HepG2 (cell line): ENCODE measurements around the gene PLIN4. TPM values are rescaled to one million over a fixed set of nuclear protein-coding genes. Genes with fewer than 3 reads are reported as not detected.

Experiments
- ATAC-seq: fragments of 200-7000 bp; cut with Tn5 transposase; 3 replicates; pipeline ENCODE4 v1.9.1; 2020; ENCODE audit warnings: mild to moderate bottlenecking, moderate library complexity
- BruUV-seq: library from RNA; stranded (reverse); fragments of 400-500 nt; replicated peaks from 2 replicates; lab custom pipeline; 2021; lab: Mats Ljungman, UMichigan
- CTCF ChIA-PET: fragments of 300-600 bp; formaldehyde crosslinking; extraction: SDS; loops from one replicate; lab custom pipeline; 2021; ENCODE audit warnings: low total read pairs, inconsistent platforms, low intra/inter-chr PET ratio; lab: Yijun Ruan, JAX
- POLR2A ChIA-PET: fragments of 350-600 bp; sonication (Branson Sonifier 250); formaldehyde crosslinking; loops from one replicate; lab custom pipeline; 2020; ENCODE audit warnings: antibody characterized with exemption, inconsistent platforms; lab: Yijun Ruan, JAX
- DNase-seq: peaks from one replicate; pipeline ENCODE4 v3.0.0-alpha.2; 2015; ENCODE audit warnings: low spot score
- FAIRE-seq: peaks from 3 replicates; lab custom pipeline; 2011; peaks lifted over from hg19 to GRCh38; lab: Jason Lieb, UNC
- H2AFZ ChIP-seq: one replicate; pipeline ENCODE4 v1.6.1; 2011; ENCODE audit warnings: low read length, inconsistent platforms
- H3K27ac ChIP-seq: fragments of 300-600 bp; 3 replicates; pipeline ENCODE4 v1.8.0; 2011; ENCODE audit warnings: mixed run types, mild to moderate bottlenecking, mixed read lengths, low read length, inconsistent platforms; ENCODE audit not compliant: insufficient read depth; ENCODE audit errors: extremely low read length
- H3K27me3 ChIP-seq, 2 experiments: fragments of 200-600 bp in 1 of 2; 2 replicates in 1 of 2; 3 replicates in 1 of 2; pipeline versions ENCODE4 v1.6.0 to v1.8.0; 2011; ENCODE audit warnings: low read length in 2 of 2, mild to moderate bottlenecking in 2 of 2, moderate library complexity in 2 of 2, inconsistent platforms in 1 of 2; ENCODE audit not compliant: insufficient read depth in 2 of 2, control insufficient read depth in 1 of 2
- H3K36me3 ChIP-seq, 2 experiments: fragments of 200-600 bp in 1 of 2; replicated peaks in 1 of 2; 2 replicates in 1 of 2; 3 replicates in 1 of 2; pipeline versions ENCODE4 v1.5.1 to v1.8.0; 2011; ENCODE audit warnings: low read length in 2 of 2, inconsistent platforms in 1 of 2; ENCODE audit not compliant: insufficient read depth in 2 of 2, control insufficient read depth in 1 of 2
- H3K4me1 ChIP-seq: 2 replicates; pipeline ENCODE4 v1.5.1; 2012; ENCODE audit warnings: low read length, inconsistent platforms; ENCODE audit not compliant: insufficient read depth
- H3K4me2 ChIP-seq: 2 replicates; pipeline ENCODE4 v1.6.0; 2011; ENCODE audit warnings: low read depth, low read length, inconsistent platforms
- H3K4me3 ChIP-seq, 3 experiments: fragments of 200-600 bp in 1 of 3; sonication (generic), shearing (Covaris generic) in 1 of 3; replicated peaks in 1 of 3; 2 replicates each; pipeline ENCODE4 v1.5.1; 2011 to 2016; ENCODE audit warnings: low read length in 3 of 3, inconsistent platforms in 2 of 3, low read depth in 2 of 3, mild to moderate bottlenecking in 2 of 3, control low read depth in 1 of 3, mixed read lengths in 1 of 3; ENCODE audit not compliant: insufficient read depth in 1 of 3
- H3K79me2 ChIP-seq: one replicate; pipeline ENCODE4 v1.6.1; 2011; ENCODE audit warnings: low read length, inconsistent platforms; ENCODE audit not compliant: insufficient read depth
- H3K9ac ChIP-seq: 2 replicates; pipeline ENCODE4 v1.6.0; 2011; ENCODE audit warnings: mild to moderate bottlenecking, low read depth, low read length, inconsistent platforms; ENCODE audit not compliant: insufficient read depth
- H3K9me3 ChIP-seq: 2 replicates; pipeline ENCODE4 v1.5.1; 2012; ENCODE audit warnings: mild to moderate bottlenecking, low read length
- H4K20me1 ChIP-seq: 2 replicates; pipeline ENCODE4 v1.6.0; 2011; ENCODE audit warnings: inconsistent platforms, mild to moderate bottlenecking, low read length, moderate library complexity; ENCODE audit not compliant: insufficient read depth
- ERF ChIP-seq: IDR thresholded peaks from 2 replicates; pipeline ENCODE4 v1.6.1; 2018; ENCODE audit warnings: missing biosample characterization, missing genetic modification reagents
- RBFOX2 ChIP-seq: fragments of 200-400 bp; formaldehyde crosslinking; IDR thresholded peaks from 2 replicates; pipeline ENCODE4 v1.6.1; 2017; ENCODE audit warnings: low read depth, mild to moderate bottlenecking, low read length
- WGBS: methylation state at CpG from one replicate; pipeline ENCODE4 v1.1.6; 2017; ENCODE audit warnings: low lambda C conversion rate; 5-methylcytosine and 5-hydroxymethylcytosine counted together
- in situ Hi-C: cut with HindIII; loops from 2 replicates; pipeline ENCODE4 v1.10.0; 2017; ENCODE audit warnings: low pct_unique_long_range_greater_than_20kb; ENCODE audit not compliant: extremely low pct_ligation_motif_present
- intact Hi-C: fragments of 100-400 bp; cut with micrococcal nuclease; formaldehyde crosslinking; loops from one replicate; pipeline ENCODE4 v1.10.0; 2022; ENCODE audit not compliant: unreplicated experiment
- polyA plus RNA-seq, 8 experiments: library from polyadenylated mRNA; depleted of rRNA in 3 of 8; stranded (reverse) in 7 of 8; unstranded in 1 of 8; fragments of >200 nt; fragmentation: Illumina TruSeq in 4 of 8; extraction: Trizol in 4 of 8; gene quantifications; 2 replicates each; pipeline versions ENCODE4 v1.2.1 to v1.2.3, GENCODE V29; 2011 to 2016; ENCODE audit warnings: low read depth in 4 of 8, missing spikeins in 1 of 8, mixed read lengths in 1 of 8; ENCODE audit not compliant: insufficient read depth in 1 of 8
- total RNA-seq, 5 experiments: library from RNA; depleted of rRNA; stranded (reverse); fragments of >200 nt; fragmentation: Illumina TruSeq; extraction: Trizol; gene quantifications; 2 replicates each; pipeline ENCODE4 v1.2.3, GENCODE V29; 2016; ENCODE audit warnings: low read depth in 1 of 5
- TF ChIP-seq, protein P1 (sequence below): IDR thresholded peaks from 2 replicates; pipeline ENCODE4 v1.6.1; 2016
- TF ChIP-seq, protein P2 (sequence below): sonication (generic); formaldehyde crosslinking; IDR thresholded peaks from 2 replicates; pipeline ENCODE4 v1.4.0; 2020; ENCODE audit warnings: mild to moderate bottlenecking, missing genetic modification reagents
- TF ChIP-seq, protein P3 (sequence below): IDR thresholded peaks from 2 replicates; pipeline ENCODE4 v1.6.1; 2016; ENCODE audit warnings: low read depth, control low read depth

PLIN4 gene
- total and polyA plus RNA-seq, 2 of the 13 experiments (the other 11 are each of a cell fraction or from before 2014, with no cell fraction given) = 1.1 to 1.3 TPM

DNA sequence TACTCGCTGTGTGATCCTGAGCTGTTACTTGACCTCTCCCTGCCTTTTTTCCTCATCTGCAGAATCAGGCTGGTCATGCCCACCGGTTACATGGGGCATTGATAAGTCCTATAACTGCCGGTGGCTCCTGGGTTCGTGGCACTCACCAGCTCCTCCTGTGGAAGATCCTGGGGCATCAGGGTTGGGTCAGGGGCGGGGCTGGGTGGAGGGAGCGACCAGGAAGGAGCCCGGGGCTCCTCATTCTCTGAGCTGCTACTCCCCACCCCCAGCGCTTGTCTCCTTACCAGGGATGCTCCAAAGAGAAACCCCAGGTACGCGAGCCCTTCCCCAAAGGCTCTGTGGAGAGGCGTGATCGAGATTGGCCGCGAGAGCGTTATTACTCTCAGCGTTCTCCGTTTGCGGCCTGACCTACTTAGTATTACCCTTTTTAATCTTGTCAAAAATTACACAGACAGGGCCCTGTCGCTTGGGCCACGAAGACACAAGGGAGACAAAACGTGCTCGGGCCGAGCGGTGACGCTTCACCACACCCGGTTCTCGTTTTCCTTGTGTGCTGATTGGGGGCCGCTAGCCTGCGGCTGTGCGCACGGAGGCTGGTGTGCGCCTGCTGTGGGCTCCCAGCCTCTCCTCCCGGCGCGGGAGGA lies 35.4 kb downstream of the PLIN4 start:
- Histone ChIP-seq H2AFZ (no peak overlapping the region), H4K20me1 (no peaks in the 10 kb centered on the region), H3K36me3 (peaks cover 5 to 23% of the 10 kb centered on the region in 2 experiments; a peak in 4 of 5 replicates), H3K9me3 (no peaks in the 10 kb centered on the region), H3K4me1 (no peaks in the 10 kb centered on the region), H3K27ac (no peak overlapping the region), H3K9ac (no peak overlapping the region), H3K4me3 (no peak overlapping the region), H3K27me3 (no peaks in the 10 kb centered on the region), H3K79me2 (no peaks in the 10 kb centered on the region), H3K4me2 (no peak overlapping the region)
- WGBS = 98% methylated on average over 30 of the region's 35 CpGs
- POLR2A ChIA-PET = interaction anchor here (0.6 to 1.6 kb wide), 2 partner anchors 10 to 11 kb away, joined by 4 to 6 read pairs; partner anchors contain the start of gene HDGFL2
- BruUV-seq = no TSS peak
- in situ Hi-C loops (no loop called here), intact Hi-C loops (no loop called here)
- no peak for DNase-seq
- no peak for ATAC-seq
- CTCF ChIA-PET = no interaction called here
- TF ChIP-seq, protein P1, sequence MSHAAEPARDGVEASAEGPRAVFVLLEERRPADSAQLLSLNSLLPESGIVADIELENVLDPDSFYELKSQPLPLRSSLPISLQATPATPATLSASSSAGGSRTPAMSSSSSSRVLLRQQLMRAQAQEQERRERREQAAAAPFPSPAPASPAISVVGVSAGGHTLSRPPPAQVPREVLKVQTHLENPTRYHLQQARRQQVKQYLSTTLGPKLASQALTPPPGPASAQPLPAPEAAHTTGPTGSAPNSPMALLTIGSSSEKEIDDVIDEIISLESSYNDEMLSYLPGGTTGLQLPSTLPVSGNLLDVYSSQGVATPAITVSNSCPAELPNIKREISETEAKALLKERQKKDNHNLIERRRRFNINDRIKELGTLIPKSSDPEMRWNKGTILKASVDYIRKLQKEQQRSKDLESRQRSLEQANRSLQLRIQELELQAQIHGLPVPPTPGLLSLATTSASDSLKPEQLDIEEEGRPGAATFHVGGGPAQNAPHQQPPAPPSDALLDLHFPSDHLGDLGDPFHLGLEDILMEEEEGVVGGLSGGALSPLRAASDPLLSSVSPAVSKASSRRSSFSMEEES (CRISPR knock-in tag) = no peak
- TF ChIP-seq, protein P2, sequence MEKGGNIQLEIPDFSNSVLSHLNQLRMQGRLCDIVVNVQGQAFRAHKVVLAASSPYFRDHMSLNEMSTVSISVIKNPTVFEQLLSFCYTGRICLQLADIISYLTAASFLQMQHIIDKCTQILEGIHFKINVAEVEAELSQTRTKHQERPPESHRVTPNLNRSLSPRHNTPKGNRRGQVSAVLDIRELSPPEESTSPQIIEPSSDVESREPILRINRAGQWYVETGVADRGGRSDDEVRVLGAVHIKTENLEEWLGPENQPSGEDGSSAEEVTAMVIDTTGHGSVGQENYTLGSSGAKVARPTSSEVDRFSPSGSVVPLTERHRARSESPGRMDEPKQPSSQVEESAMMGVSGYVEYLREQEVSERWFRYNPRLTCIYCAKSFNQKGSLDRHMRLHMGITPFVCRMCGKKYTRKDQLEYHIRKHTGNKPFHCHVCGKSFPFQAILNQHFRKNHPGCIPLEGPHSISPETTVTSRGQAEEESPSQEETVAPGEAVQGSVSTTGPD = no peak
- TF ChIP-seq ERF (no peak), RBFOX2 (0 out of 2 replicates have a peak, but pooled peaks have one; percentile 41)
- TF ChIP-seq, protein P3, sequence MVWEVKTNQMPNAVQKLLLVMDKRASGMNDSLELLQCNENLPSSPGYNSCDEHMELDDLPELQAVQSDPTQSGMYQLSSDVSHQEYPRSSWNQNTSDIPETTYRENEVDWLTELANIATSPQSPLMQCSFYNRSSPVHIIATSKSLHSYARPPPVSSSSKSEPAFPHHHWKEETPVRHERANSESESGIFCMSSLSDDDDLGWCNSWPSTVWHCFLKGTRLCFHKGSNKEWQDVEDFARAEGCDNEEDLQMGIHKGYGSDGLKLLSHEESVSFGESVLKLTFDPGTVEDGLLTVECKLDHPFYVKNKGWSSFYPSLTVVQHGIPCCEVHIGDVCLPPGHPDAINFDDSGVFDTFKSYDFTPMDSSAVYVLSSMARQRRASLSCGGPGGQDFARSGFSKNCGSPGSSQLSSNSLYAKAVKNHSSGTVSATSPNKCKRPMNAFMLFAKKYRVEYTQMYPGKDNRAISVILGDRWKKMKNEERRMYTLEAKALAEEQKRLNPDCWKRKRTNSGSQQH (CRISPR knock-in tag) = no peak
- no peak for FAIRE-seq
